ENCODE measurements around the gene CREB5. TPM values are rescaled to one million over a fixed set of nuclear protein-coding genes. Genes with fewer than 3 reads are reported as not detected.

The CREB5 gene
- total RNA-seq, 1 experiment from 2014 or later = 40.5 TPM

DNA sequence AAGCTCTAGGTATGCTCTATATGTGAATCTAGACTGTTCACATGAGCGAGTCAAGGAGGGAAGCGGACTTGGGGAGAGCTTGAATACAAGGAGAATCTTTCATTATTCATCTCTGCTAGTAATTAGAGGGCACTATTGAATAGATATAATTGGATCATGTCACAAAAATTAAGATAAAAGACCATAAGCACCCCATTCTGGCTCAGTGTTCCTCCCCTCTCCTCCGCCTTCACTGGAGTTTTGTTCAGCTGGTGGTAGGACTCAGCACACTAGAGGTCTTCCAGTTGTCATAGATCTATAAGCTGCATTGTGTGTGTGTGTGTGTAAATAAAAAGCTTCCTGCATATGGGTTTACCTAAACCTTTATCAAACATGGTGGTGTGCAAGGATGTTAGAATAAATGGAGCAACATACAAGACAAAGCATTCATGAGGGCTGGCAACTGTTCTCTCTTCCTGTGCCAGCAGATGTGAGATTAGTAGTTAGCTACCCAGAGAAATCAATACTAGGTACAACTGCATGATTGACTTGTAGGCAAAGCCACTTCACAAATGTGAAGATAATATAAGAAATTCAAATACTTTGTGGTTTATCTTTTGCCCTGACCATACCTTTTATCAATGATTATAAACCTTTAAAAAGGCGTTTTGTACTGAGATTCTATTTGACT is 142.6 kb downstream of the CREB5 start:
- Mint-ChIP-seq H3K36me3 (ENCODE audit: insufficient read depth, unreplicated experiment) (no peaks in the 10 kb centered on the region), H3K27me3 (ENCODE audit: insufficient read depth, unreplicated experiment) (peaks cover 22% of the 10 kb centered on the region), H3K27ac (ENCODE audit: low read depth, unreplicated experiment) (no peak overlapping the region), H3K4me1 (ENCODE audit: insufficient read depth, unreplicated experiment) (peaks cover 4% of the 10 kb centered on the region), H3K9me3 (ENCODE audit: unreplicated experiment) (no peaks in the 10 kb centered on the region), H3K4me3 (ENCODE audit: unreplicated experiment) (no peak overlapping the region)
- ChIA-PET POLR2A (interaction anchor here (0.6 to 1.9 kb wide), 2 partner anchors 14 to 105 kb away, joined by 3 read pairs; no protein-coding TSS in a partner anchor), CTCF (no interaction called here)
- TF ChIP-seq, protein P1, sequence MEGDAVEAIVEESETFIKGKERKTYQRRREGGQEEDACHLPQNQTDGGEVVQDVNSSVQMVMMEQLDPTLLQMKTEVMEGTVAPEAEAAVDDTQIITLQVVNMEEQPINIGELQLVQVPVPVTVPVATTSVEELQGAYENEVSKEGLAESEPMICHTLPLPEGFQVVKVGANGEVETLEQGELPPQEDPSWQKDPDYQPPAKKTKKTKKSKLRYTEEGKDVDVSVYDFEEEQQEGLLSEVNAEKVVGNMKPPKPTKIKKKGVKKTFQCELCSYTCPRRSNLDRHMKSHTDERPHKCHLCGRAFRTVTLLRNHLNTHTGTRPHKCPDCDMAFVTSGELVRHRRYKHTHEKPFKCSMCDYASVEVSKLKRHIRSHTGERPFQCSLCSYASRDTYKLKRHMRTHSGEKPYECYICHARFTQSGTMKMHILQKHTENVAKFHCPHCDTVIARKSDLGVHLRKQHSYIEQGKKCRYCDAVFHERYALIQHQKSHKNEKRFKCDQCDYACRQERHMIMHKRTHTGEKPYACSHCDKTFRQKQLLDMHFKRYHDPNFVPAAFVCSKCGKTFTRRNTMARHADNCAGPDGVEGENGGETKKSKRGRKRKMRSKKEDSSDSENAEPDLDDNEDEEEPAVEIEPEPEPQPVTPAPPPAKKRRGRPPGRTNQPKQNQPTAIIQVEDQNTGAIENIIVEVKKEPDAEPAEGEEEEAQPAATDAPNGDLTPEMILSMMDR (IDR thresholded peaks at IDR 0.05; ENCODE audit: unreplicated experiment) = no peak
- intact Hi-C loops (cut with micrococcal nuclease) = no loop called here
- no peak for DNase-seq (ENCODE audit: unreplicated experiment)
- BruUV-seq (replicated peaks) = no TSS peak

DNA sequence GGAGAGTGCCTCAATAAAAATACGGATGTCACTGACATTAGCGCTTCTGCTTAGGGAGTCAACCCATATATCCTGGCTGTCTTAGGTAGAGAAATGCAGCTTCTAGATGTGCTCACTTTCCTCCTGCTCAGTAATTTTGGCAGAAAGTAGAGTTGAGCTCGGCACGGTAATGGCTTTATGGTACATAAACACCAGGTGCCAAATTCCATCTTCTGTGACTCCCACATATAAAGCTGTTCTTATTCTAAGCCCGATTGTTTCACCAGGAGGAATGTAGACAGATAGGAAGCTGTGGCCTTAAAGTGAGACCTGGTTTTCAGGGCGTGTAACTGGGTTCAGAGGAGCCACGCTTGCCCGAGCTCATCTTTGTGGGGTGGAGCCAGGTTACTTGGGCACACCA is 143.7 kb downstream of the CREB5 start:
- Mint-ChIP-seq H3K27ac (ENCODE audit: low read depth, unreplicated experiment) (no peak overlapping the region), H3K9me3 (ENCODE audit: unreplicated experiment) (no peaks in the 10 kb centered on the region), H3K36me3 (ENCODE audit: insufficient read depth, unreplicated experiment) (no peaks in the 10 kb centered on the region), H3K4me1 (ENCODE audit: insufficient read depth, unreplicated experiment) (peaks cover 9% of the 10 kb centered on the region), H3K4me3 (ENCODE audit: unreplicated experiment) (no peak overlapping the region), H3K27me3 (ENCODE audit: insufficient read depth, unreplicated experiment) (peaks cover 11% of the 10 kb centered on the region)
- POLR2A ChIA-PET = interaction anchor here (1.9 kb wide), 1 partner anchor 15 kb away, joined by 3 read pairs; no protein-coding TSS in a partner anchor
- intact Hi-C loops (cut with micrococcal nuclease) = no loop called here
- no peak for DNase-seq (ENCODE audit: unreplicated experiment)
- CTCF ChIA-PET = no interaction called here
- TF ChIP-seq, protein P1 (IDR thresholded peaks at IDR 0.05; ENCODE audit: unreplicated experiment) = no peak
- BruUV-seq (replicated peaks) = no TSS peak

DNA sequence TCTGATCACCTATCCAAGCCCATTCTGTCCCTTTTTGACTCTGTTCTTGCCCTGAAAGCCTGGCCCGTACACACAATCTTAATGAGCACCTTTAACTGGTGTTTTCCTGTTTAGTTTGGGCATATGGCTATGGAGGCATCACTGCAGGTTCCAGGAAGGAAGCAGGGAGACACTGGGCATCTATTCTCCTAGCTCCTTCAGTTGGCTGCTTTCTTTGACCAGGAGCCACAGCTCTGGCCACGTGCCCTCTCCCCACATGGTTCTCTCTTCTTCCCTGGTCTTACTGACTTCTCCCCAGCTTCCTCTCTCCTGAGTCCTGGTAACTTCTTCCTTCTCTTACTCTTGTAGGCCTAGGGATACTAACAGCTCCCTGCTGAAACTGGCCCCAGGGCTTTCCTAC is 144.4 kb downstream of the CREB5 start:
- Mint-ChIP-seq H3K36me3 (ENCODE audit: insufficient read depth, unreplicated experiment) (no peaks in the 10 kb centered on the region), H3K4me3 (ENCODE audit: unreplicated experiment) (no peak overlapping the region), H3K27ac (ENCODE audit: low read depth, unreplicated experiment) (no peak overlapping the region), H3K9me3 (ENCODE audit: unreplicated experiment) (no peaks in the 10 kb centered on the region), H3K4me1 (ENCODE audit: insufficient read depth, unreplicated experiment) (peaks cover 9% of the 10 kb centered on the region), H3K27me3 (ENCODE audit: insufficient read depth, unreplicated experiment) (peaks cover 11% of the 10 kb centered on the region)
- no TSS peak for BruUV-seq (replicated peaks)
- CTCF ChIA-PET = interaction anchor here (0.6 to 0.9 kb wide), 2 partner anchors 20 to 317 kb away, joined by 3 to 4 read pairs; no protein-coding TSS in a partner anchor
- no peak for DNase-seq (ENCODE audit: unreplicated experiment)
- POLR2A ChIA-PET = interaction anchor here (0.6 to 1.9 kb wide), 2 partner anchors 16 to 575 kb away, joined by 3 to 4 read pairs; no protein-coding TSS in a partner anchor
- intact Hi-C loops (cut with micrococcal nuclease) = no loop called here
- TF ChIP-seq, protein P1 (IDR thresholded peaks at IDR 0.05; ENCODE audit: unreplicated experiment) = no peak

DNA sequence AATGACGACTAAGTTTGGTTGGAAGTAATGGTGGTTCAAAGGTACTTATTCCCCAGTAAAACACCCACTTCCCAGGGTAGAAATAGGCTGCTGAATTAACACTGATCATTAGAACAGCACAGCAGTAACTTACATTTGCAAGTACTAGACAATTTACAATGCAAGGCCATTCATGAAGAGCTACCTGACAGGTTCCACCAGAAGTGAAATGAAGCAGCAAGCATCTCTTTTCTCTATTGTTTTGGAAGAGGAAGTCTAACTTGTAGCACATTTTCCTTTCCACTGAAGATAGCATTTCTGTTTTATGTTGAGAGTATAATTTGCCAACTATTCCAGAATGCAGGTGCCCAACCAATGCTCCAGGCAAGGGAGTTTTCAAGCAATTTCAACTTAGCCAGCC is 145.9 kb downstream of the CREB5 start:
- Mint-ChIP-seq H3K4me1 (ENCODE audit: insufficient read depth, unreplicated experiment) (peaks cover 9% of the 10 kb centered on the region), H3K27me3 (ENCODE audit: insufficient read depth, unreplicated experiment) (peaks cover 11% of the 10 kb centered on the region)
- intact Hi-C loops (cut with micrococcal nuclease) = no loop called here

More for the DNA sequence above, 145.9 kb downstream of the CREB5 start:
- no peak overlapping the region for H3K4me3 Mint-ChIP-seq (ENCODE audit: unreplicated experiment)
- CTCF ChIA-PET = interaction anchor here (0.9 kb wide), 1 partner anchor 13 kb away, joined by 3 read pairs; no protein-coding TSS in a partner anchor
- no peak overlapping the region for H3K27ac Mint-ChIP-seq (ENCODE audit: low read depth, unreplicated experiment)
- no peaks in the 10 kb centered on the region for H3K9me3 Mint-ChIP-seq (ENCODE audit: unreplicated experiment)
- no peaks in the 10 kb centered on the region for H3K36me3 Mint-ChIP-seq (ENCODE audit: insufficient read depth, unreplicated experiment)
- BruUV-seq (replicated peaks) = no TSS peak
- no peak for DNase-seq (ENCODE audit: unreplicated experiment)
- TF ChIP-seq, protein P1 (IDR thresholded peaks at IDR 0.05; ENCODE audit: unreplicated experiment) = no peak
- POLR2A ChIA-PET = interaction anchor here (1.0 kb wide), 1 partner anchor 18 kb away, joined by 4 read pairs; no protein-coding TSS in a partner anchor
